PC-9 (cell line): Measurements from ENCODE around the gene TRIM71. TPM values are rescaled to one million over a fixed set of nuclear protein-coding genes. Genes with fewer than 3 reads are reported as not detected.

Experiments
- BruUV-seq: library from RNA; stranded (reverse); fragments of 400-500 nt; replicated peaks from 2 replicates; lab custom pipeline; 2021; lab: Mats Ljungman, UMichigan
- CTCF ChIA-PET: fragments of 300-600 bp; sonication (Branson Sonifier 250); formaldehyde crosslinking; loops from one replicate; lab custom pipeline; 2022; ENCODE audit warnings: antibody characterized with exemption; lab: Charles Lee
- POLR2A ChIA-PET: fragments of 300-600 bp; sonication (Branson Sonifier 250); formaldehyde crosslinking; loops from one replicate; lab custom pipeline; 2022; ENCODE audit warnings: antibody characterized with exemption; ENCODE audit not compliant: unreplicated experiment; lab: Charles Lee
- DNase-seq, 2 experiments: peaks; one replicate each; pipeline versions ENCODE4 v3.0.0 to v3.0.0-alpha.2; 2015 to 2022; ENCODE audit warnings: mixed read lengths in 1 of 2
- H2AFZ ChIP-seq: fragments of 200-600 bp; sonication (generic); 2 replicates; pipeline ENCODE4 v1.8.1; 2017; ENCODE audit warnings: antibody characterized with exemption
- H3F3A ChIP-seq: fragments of 200-600 bp; sonication (generic); 2 replicates; pipeline ENCODE4 v1.8.1; 2017; ENCODE audit warnings: antibody characterized with exemption, mild to moderate bottlenecking, low read depth; ENCODE audit not compliant: insufficient read depth
- H3K27ac ChIP-seq: fragments of 200-600 bp; sonication (generic); 2 replicates; pipeline ENCODE4 v1.6.1; 2016; ENCODE audit warnings: mixed run types
- H3K27me3 ChIP-seq: fragments of 200-600 bp; sonication (generic); 2 replicates; pipeline ENCODE4 v1.6.1; 2016; ENCODE audit warnings: low read depth, mixed run types; ENCODE audit not compliant: insufficient read depth
- H3K36me3 ChIP-seq: fragments of 200-600 bp; sonication (generic); 2 replicates; pipeline ENCODE4 v1.6.1; 2016; ENCODE audit warnings: low read depth, mixed run types
- H3K4me1 ChIP-seq: fragments of 200-600 bp; sonication (generic); replicated peaks from 2 replicates; pipeline ENCODE4 v1.6.1; 2016; ENCODE audit warnings: mixed run types; ENCODE audit not compliant: insufficient read depth
- H3K4me2 ChIP-seq: fragments of 200-600 bp; sonication (generic); 2 replicates; pipeline ENCODE4 v1.6.1; 2017; ENCODE audit warnings: mixed run types
- H3K4me3 ChIP-seq: fragments of 200-600 bp; sonication (generic); 2 replicates; pipeline ENCODE4 v1.6.1; 2016; ENCODE audit warnings: mixed run types
- H3K79me2 ChIP-seq: fragments of 200-600 bp; sonication (generic); 2 replicates; pipeline ENCODE4 v1.6.1; 2017; ENCODE audit warnings: low read depth, mixed run types
- H3K9me2 ChIP-seq: fragments of 200-600 bp; sonication (generic); 2 replicates; pipeline ENCODE4 v1.8.1; 2017; ENCODE audit warnings: mild to moderate bottlenecking; ENCODE audit not compliant: insufficient read depth
- H3K9me3 ChIP-seq: fragments of 200-600 bp; sonication (generic); 2 replicates; pipeline ENCODE4 v1.8.1; 2016; ENCODE audit warnings: low read depth; ENCODE audit not compliant: insufficient read depth
- H4K20me1 ChIP-seq: fragments of 200-600 bp; sonication (generic); 2 replicates; pipeline ENCODE4 v1.8.1; 2017; ENCODE audit not compliant: insufficient read depth
- CTCF ChIP-seq: fragments of 200-600 bp; sonication (generic); conservative IDR thresholded peaks from 2 replicates; pipeline ENCODE4 v1.6.1; 2017; ENCODE audit warnings: mixed run types, antibody characterized with exemption, mild to moderate bottlenecking, moderate library complexity
- EZH2 ChIP-seq: fragments of 200-600 bp; sonication (generic); IDR thresholded peaks from 2 replicates; pipeline ENCODE4 v1.8.0; 2017; ENCODE audit warnings: antibody characterized with exemption, low read depth
- intact Hi-C: fragments of 100-400 bp; cut with micrococcal nuclease; formaldehyde crosslinking; loops from one replicate; pipeline ENCODE4 v1.10.0; 2022; ENCODE audit not compliant: unreplicated experiment
- total RNA-seq: library from RNA; stranded (reverse); gene quantifications from 2 replicates; pipeline ENCODE4 v1.2.3, GENCODE V29; 2021

TRIM71 gene
- total RNA-seq, 1 experiment from 2014 or later: not detected

DNA sequence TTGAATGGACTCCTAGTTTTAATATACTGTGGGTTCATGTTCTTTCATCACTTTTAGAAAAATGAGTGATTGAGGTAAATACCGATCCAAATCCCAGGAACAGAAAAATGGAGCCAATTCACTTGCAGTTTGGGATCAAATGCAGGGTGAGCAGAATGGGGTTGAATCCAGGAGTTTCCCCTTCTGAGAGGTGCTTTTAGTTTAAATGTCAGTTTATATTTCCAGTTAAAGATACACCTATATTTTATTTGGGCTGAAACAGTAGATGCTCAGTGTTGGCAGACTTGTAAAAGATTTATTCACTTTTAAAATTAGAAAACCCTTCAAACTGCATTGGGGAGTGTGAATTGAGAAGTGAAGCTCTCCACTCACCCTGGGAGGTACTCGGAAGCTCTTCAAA is 2.6 kb downstream of the TRIM71 start:
- no peaks in the 10 kb centered on the region for H3K9me2 ChIP-seq
- CTCF ChIA-PET: interaction anchor here (0.6 kb wide), 1 partner anchor 449 kb away, joined by 10 read pairs; no protein-coding TSS in a partner anchor
- TF ChIP-seq CTCF: no peak
- TF ChIP-seq EZH2: no peak
- no peak overlapping the region for H3K4me3 ChIP-seq
- no peak for DNase-seq
- H3K27ac ChIP-seq: no peak overlapping the region
- H2AFZ ChIP-seq: no peak overlapping the region
- H3K9me3 ChIP-seq: no peaks in the 10 kb centered on the region
- no peaks in the 10 kb centered on the region for H3K27me3 ChIP-seq
- BruUV-seq: no TSS peak
- H3K36me3 ChIP-seq: no peaks in the 10 kb centered on the region
- H3K4me2 ChIP-seq: no peak overlapping the region
- no peaks in the 10 kb centered on the region for H3K4me1 ChIP-seq
- no peaks in the 10 kb centered on the region for H3F3A ChIP-seq
- H3K79me2 ChIP-seq: no peaks in the 10 kb centered on the region
- intact Hi-C loops: no loop called here
- no peaks in the 10 kb centered on the region for H4K20me1 ChIP-seq
- POLR2A ChIA-PET: no interaction called here

GRCh38 chr3:32820971-32821685 is 3.3 kb downstream of the TRIM71 start:
- H3K36me3 ChIP-seq: no peaks in the 10 kb centered on the region
- H3K79me2 ChIP-seq: no peaks in the 10 kb centered on the region
- TF ChIP-seq CTCF (no peak), EZH2 (no peak)
- intact Hi-C loops: no loop called here
- no peak overlapping the region for H3K4me3 ChIP-seq
- no peaks in the 10 kb centered on the region for H3K27me3 ChIP-seq
- POLR2A ChIA-PET: no interaction called here
- no peak overlapping the region for H3K4me2 ChIP-seq
- no peak for DNase-seq
- H3K9me2 ChIP-seq: no peaks in the 10 kb centered on the region
- H3F3A ChIP-seq: no peaks in the 10 kb centered on the region
- no peak overlapping the region for H2AFZ ChIP-seq
- no peak overlapping the region for H3K27ac ChIP-seq
- no peaks in the 10 kb centered on the region for H3K4me1 ChIP-seq
- BruUV-seq: no TSS peak
- no peaks in the 10 kb centered on the region for H4K20me1 ChIP-seq
- CTCF ChIA-PET: interaction anchor here (0.6 kb wide), 2 partner anchors 42 to 450 kb away, joined by 5 to 10 read pairs; no protein-coding TSS in a partner anchor
- H3K9me3 ChIP-seq: no peaks in the 10 kb centered on the region

GRCh38 chr3:32821686-32822296 is 4.0 kb downstream of the TRIM71 start:
- no peak for DNase-seq
- Histone ChIP-seq H3K79me2 (no peaks in the 10 kb centered on the region), H4K20me1 (no peaks in the 10 kb centered on the region), H3K4me1 (no peaks in the 10 kb centered on the region), H3K27ac (no peak overlapping the region), H3K36me3 (no peaks in the 10 kb centered on the region), H3F3A (no peaks in the 10 kb centered on the region), H3K4me2 (no peak overlapping the region), H3K4me3 (no peak overlapping the region), H3K9me3 (no peaks in the 10 kb centered on the region), H2AFZ (no peak overlapping the region), H3K27me3 (no peaks in the 10 kb centered on the region), H3K9me2 (no peaks in the 10 kb centered on the region)
- CTCF ChIA-PET: interaction anchor here (0.6 kb wide), 1 partner anchor 41 kb away, joined by 5 read pairs; no protein-coding TSS in a partner anchor
- POLR2A ChIA-PET: no interaction called here
- intact Hi-C loops: no loop called here
- no peak for TF ChIP-seq CTCF
- TF ChIP-seq EZH2: no peak
- BruUV-seq: no TSS peak
